Lung (tissue), 12 donors: ENCODE data around the gene KIZ. TPM values are rescaled to one million over a fixed set of nuclear protein-coding genes. Genes with fewer than 3 reads are reported as not detected.

Experiments used
- ATAC-seq: fragments of 200-7000 bp; cut with Tn5 transposase; one replicate; pipeline ENCODE4 v1.9.1; 2020; ENCODE audit warnings: moderate number of reproducible peaks; ENCODE audit not compliant: insufficient read depth, low FRiP score
- DNase-seq, 3 donors: peaks; one replicate each; pipeline ENCODE4 v3.0.0-alpha.2; 2013 to 2017
- H3K27ac ChIP-seq, 2 donors: one replicate each; pipeline ENCODE4 v1.5.1; 2013; ENCODE audit warnings: mild to moderate bottlenecking in 2 of 2, moderate library complexity in 2 of 2, control low read depth in 1 of 2, inconsistent platforms in 1 of 2, low read depth in 1 of 2, low read length in 1 of 2
- H3K27me3 ChIP-seq, 3 donors: one replicate each; pipeline ENCODE4 v1.5.1; 2013; ENCODE audit warnings: low read length in 2 of 3; ENCODE audit not compliant: control insufficient read depth in 3 of 3, insufficient read depth in 3 of 3
- H3K36me3 ChIP-seq, 4 donors: one replicate each; pipeline ENCODE4 v1.5.1; 2013; ENCODE audit warnings: low read length in 4 of 4, mild to moderate bottlenecking in 1 of 4, moderate library complexity in 1 of 4; ENCODE audit not compliant: control insufficient read depth in 4 of 4, insufficient read depth in 4 of 4
- H3K4me1 ChIP-seq, 5 donors: one replicate each; pipeline ENCODE4 v1.5.1; 2013; ENCODE audit warnings: low read length in 5 of 5, mild to moderate bottlenecking in 2 of 5, moderate library complexity in 1 of 5; ENCODE audit not compliant: control insufficient read depth in 5 of 5, insufficient read depth in 5 of 5
- H3K4me3 ChIP-seq: one replicate; pipeline ENCODE4 v1.5.1; 2013; ENCODE audit warnings: mild to moderate bottlenecking, control low read depth, moderate library complexity
- H3K9ac ChIP-seq, 2 donors: one replicate each; pipeline ENCODE4 v1.5.1; 2013; ENCODE audit warnings: low read length in 2 of 2, control low read depth in 1 of 2; ENCODE audit not compliant: insufficient read depth in 1 of 2
- H3K9me3 ChIP-seq, 4 donors: one replicate each; pipeline ENCODE4 v1.5.1; 2013; ENCODE audit warnings: low read length in 3 of 4, mild to moderate bottlenecking in 1 of 4, moderate library complexity in 1 of 4; ENCODE audit not compliant: control insufficient read depth in 4 of 4, insufficient read depth in 3 of 4
- CTCF ChIP-seq: IDR thresholded peaks from 2 replicates; pipeline ENCODE4 v1.5.1; 2012; ENCODE audit warnings: mild to moderate bottlenecking; ENCODE audit errors: control extremely low read depth, extremely low read depth
- WGBS, 2 donors: extraction: QIAGEN DNeasy Blood & Tissue Kit; methylation state at CpG; one replicate each; pipeline ENCODE4 v1.1.7; 2013; 5-methylcytosine and 5-hydroxymethylcytosine counted together
- polyA plus RNA-seq, 2 donors: library from polyadenylated mRNA; stranded (reverse); fragments of 200-250 nt; gene quantifications; one replicate each; pipeline ENCODE4 v1.2.1, GENCODE V29; 2013
- total RNA-seq, 2 donors: library from RNA; depleted of rRNA in 1 of 2; stranded (reverse); fragments of >200 nt in 1 of 2; gene quantifications; one replicate each; pipeline ENCODE4 v1.2.1, GENCODE V29; 2014 to 2021
- donor health status: control.
- donor health status: control.
- donor health status: Bipolar disorder and iron deficiency.
- donor health status: healthy.
- donor health status: DM: yes; HTN: yes; CAD: no.

Gene KIZ
- total and polyA plus RNA-seq, 4 donors: 4.1 to 22.5 (median 9.1) TPM

GRCh38 chr20:21103582-21104465, 22.1 kb upstream of the KIZ start:
- TF ChIP-seq CTCF: no peak
- Histone ChIP-seq H3K4me1 (peaks cover 0 to 28% (median 0%) of the 10 kb centered on the region in 5 donors), H3K9me3 (peaks cover 0 to 10% (median 0%) of the 10 kb centered on the region in 4 donors), H3K9ac (no peak overlapping the region), H3K4me3 (no peak overlapping the region), H3K36me3 (no peaks in the 10 kb centered on the region), H3K27ac (no peak overlapping the region), H3K27me3 (peaks cover 11 to 98% (median 88%) of the 10 kb centered on the region in 3 donors)
- DNase-seq (no peak), ATAC-seq (no peak)
- WGBS, 2 donors: 9 to 13% methylated on average over 32 of the region's 32 CpGs

DNA sequence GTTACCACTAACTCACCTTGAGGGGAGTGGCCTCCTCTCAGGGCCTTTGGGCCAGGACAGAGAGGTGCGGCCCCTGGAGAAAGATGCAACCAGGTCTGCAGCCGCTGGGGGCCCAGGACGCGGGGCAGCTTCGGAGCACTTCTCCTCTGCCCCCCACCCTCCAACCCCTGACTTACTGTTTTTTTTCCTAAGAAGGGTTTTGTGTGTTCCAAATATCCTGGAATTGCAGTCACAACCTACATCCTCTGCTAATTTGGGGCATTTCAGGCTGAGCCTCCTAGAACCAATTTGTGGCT, 21.5 kb upstream of the KIZ start:
- H3K9me3 ChIP-seq: peaks cover 0 to 12% (median 0%) of the 10 kb centered on the region in 4 donors
- peaks cover 0 to 28% (median 0%) of the 10 kb centered on the region in 5 donors for H3K4me1 ChIP-seq
- H3K36me3 ChIP-seq: no peaks in the 10 kb centered on the region
- H3K4me3 ChIP-seq: no peak overlapping the region
- ATAC-seq: no peak
- H3K27ac ChIP-seq: no peak overlapping the region
- DNase-seq: no peak
- peaks cover 11 to 98% (median 88%) of the 10 kb centered on the region in 3 donors for H3K27me3 ChIP-seq
- WGBS, 2 donors: 11 to 12% methylated on average over 5 of the region's 5 CpGs
- TF ChIP-seq CTCF: no peak
- no peak overlapping the region for H3K9ac ChIP-seq

DNA sequence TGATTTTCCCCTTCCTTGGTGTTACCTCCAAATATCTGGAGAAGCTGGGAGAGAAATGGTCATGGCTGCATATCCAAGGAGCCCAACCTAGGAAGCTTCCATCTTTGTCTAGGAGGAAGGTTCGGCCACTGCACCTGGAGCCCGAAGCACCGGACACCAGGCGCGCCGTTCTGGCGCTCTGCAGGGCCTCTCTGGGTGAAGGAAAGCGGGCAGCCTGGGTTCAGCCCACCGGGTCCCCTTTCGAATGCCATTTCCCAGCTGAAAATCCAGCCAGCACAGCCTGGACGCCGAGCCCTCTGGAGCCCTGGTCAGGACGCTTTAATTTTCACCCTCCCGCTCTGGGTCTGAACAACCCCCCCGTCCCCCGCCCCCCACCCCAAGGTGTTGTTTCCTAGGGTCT, 21.0 kb upstream of the KIZ start:
- Histone ChIP-seq H3K27me3 (peaks cover 11 to 98% (median 86%) of the 10 kb centered on the region in 3 donors), H3K36me3 (no peaks in the 10 kb centered on the region), H3K27ac (no peak overlapping the region), H3K9ac (no peak overlapping the region), H3K4me1 (peaks cover 0 to 28% (median 0%) of the 10 kb centered on the region in 5 donors), H3K4me3 (no peak overlapping the region), H3K9me3 (peaks cover 0 to 12% (median 0%) of the 10 kb centered on the region in 4 donors)
- TF ChIP-seq CTCF: no peak
- ATAC-seq (no peak), DNase-seq (no peak)
- 2 to 5% methylated on average over 16 of the region's 16 CpGs for WGBS, 2 donors
